Measurements from ENCODE around the gene B3GALT5. TPM values are rescaled to one million over a fixed set of nuclear protein-coding genes. Genes with fewer than 3 reads are reported as not detected.

Gene B3GALT5
- total RNA-seq, 2 donors from 2014 or later, result not detected

- DNase-seq, result no peak
- Mint-ChIP-seq H3K9me3 (no peaks in the 10 kb centered on the region), H3K4me1 (ENCODE audit: low read depth) (no peaks in the 10 kb centered on the region), H3K4me3 (no peak overlapping the region), H3K27me3 (ENCODE audit: low read depth) (peaks cover 43% of the 10 kb centered on the region), H3K36me3 (ENCODE audit: insufficient read depth in 2 of 2) (no peaks in the 10 kb centered on the region), H3K27ac (no peak overlapping the region)
- ATAC-seq (replicated peaks in 1 of 2), result no peak
Observed at GRCh38 chr21:39616211-39616772, 3.6 kb downstream of the B3GALT5 start.

- Mint-ChIP-seq H3K27ac (no peak overlapping the region), H3K4me1 (ENCODE audit: low read depth) (no peaks in the 10 kb centered on the region), H3K27me3 (ENCODE audit: low read depth) (peaks cover 21% of the 10 kb centered on the region), H3K36me3 (ENCODE audit: insufficient read depth in 2 of 2) (peaks cover 2 to 4% of the 10 kb centered on the region in 2 donors), H3K9me3 (peaks cover 6% of the 10 kb centered on the region in 2 donors), H3K4me3 (no peak overlapping the region)
- ATAC-seq (replicated peaks in 1 of 2), result no peak
- no peak for DNase-seq
Observed at GRCh38 chr21:39620856-39621255, 8.1 kb downstream of the B3GALT5 start.

DNA sequence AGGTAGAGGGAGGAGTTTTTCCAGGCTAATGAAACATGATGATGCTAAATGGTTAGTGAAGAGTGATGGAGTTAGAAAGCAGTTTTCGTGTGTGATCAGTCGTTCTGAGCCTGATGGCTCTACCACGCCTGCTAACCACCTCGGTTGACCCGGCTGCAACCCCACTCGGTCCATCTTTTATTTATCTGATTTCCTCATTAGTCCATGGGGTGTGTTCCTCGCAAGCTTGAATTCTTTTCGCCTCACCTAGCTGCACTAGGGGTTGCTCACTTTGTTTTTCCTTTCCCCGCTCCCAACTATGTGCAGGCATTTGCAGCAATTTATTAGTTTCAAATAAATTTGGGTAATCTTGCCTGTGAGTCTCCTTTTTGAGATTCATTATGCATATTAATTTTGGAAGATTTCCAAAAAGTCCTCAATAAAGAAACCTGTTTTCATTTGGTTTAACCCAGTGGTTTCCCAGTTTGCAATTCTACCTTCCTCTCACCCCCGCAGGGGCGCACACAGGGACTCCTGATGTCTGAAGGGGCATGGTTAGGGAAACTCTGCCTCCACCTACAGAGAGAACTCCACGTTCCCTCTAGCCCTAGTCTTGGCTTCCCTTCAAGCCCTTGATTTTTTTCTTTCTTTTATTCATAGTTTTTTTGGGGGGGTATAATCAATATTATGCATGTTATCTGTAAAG, 12.6 kb downstream of the B3GALT5 start:
- Mint-ChIP-seq H3K27ac (no peak overlapping the region), H3K36me3 (ENCODE audit: insufficient read depth in 2 of 2) (peaks cover 2 to 4% of the 10 kb centered on the region in 2 donors), H3K4me1 (ENCODE audit: low read depth) (no peaks in the 10 kb centered on the region), H3K4me3 (no peak overlapping the region), H3K9me3 (peaks cover 8% of the 10 kb centered on the region in 2 donors), H3K27me3 (ENCODE audit: low read depth) (peaks cover 15% of the 10 kb centered on the region)
- DNase-seq (no peak), ATAC-seq (replicated peaks in 1 of 2) (no peak)

DNA sequence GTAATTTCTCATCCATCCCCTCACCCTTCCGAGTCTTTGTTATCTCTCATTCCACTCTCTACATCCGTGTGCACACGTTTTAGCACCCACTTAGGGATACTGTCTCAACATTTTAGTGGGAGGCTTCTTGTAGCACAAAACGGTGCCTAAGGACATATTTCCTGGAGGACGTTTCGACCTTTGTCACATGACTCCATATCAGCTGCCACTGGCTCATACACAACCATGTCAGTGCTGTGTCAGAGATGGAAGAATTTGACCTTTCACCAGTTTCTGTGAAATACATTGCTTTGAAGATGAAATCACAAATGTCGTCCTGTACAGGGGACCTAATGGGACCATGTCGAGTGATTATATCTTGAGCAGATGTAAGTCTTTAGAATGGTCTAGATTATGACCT, 15.6 kb downstream of the B3GALT5 start:
- no peak overlapping the region for H3K4me3 Mint-ChIP-seq
- peaks cover 8% of the 10 kb centered on the region in 2 donors for H3K9me3 Mint-ChIP-seq
- peaks cover 2 to 4% of the 10 kb centered on the region in 2 donors for H3K36me3 Mint-ChIP-seq (ENCODE audit: insufficient read depth in 2 of 2)
- peaks cover 10% of the 10 kb centered on the region for H3K27me3 Mint-ChIP-seq (ENCODE audit: low read depth)
- no peak for ATAC-seq (replicated peaks in 1 of 2)
- H3K4me1 Mint-ChIP-seq (ENCODE audit: low read depth), result no peaks in the 10 kb centered on the region
- DNase-seq, result no peak
- no peak overlapping the region for H3K27ac Mint-ChIP-seq

DNA sequence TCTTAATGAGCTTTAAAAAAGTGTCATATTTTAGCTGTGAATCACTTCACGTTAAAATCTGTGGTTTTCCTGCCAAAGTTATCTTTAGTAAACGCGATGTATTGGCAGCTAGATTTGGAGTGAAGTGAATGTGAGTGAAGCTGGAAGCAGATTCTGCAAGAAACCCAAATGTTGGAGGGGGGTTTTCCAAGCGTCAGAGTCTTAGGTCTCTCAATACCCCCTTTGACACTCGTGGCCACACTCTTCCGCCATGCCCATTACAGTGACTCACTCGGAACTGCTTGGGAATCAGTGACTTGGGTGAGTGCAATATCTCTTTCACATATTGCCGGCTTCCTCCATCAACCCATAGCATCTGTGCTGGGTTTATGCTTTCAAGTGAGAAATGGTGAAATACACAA, 17.5 kb downstream of the B3GALT5 start:
- no peaks in the 10 kb centered on the region for H3K27me3 Mint-ChIP-seq (ENCODE audit: low read depth)
- peaks cover 1 to 2% of the 10 kb centered on the region in 2 donors for H3K9me3 Mint-ChIP-seq
- H3K4me1 Mint-ChIP-seq (ENCODE audit: low read depth), result no peaks in the 10 kb centered on the region
- no peaks in the 10 kb centered on the region for H3K36me3 Mint-ChIP-seq (ENCODE audit: insufficient read depth in 2 of 2)
- H3K4me3 Mint-ChIP-seq, result no peak overlapping the region
- H3K27ac Mint-ChIP-seq, result no peak overlapping the region
- DNase-seq, result no peak
- no peak for ATAC-seq (replicated peaks in 1 of 2)

- DNase-seq, result no peak
- H3K4me3 Mint-ChIP-seq, result no peak overlapping the region
- H3K27me3 Mint-ChIP-seq (ENCODE audit: low read depth), result no peaks in the 10 kb centered on the region
- H3K36me3 Mint-ChIP-seq (ENCODE audit: insufficient read depth in 2 of 2), result no peaks in the 10 kb centered on the region
- peaks cover 1 to 4% of the 10 kb centered on the region in 2 donors for H3K9me3 Mint-ChIP-seq
- ATAC-seq (replicated peaks in 1 of 2), result no peak
- no peak overlapping the region for H3K27ac Mint-ChIP-seq
- no peaks in the 10 kb centered on the region for H3K4me1 Mint-ChIP-seq (ENCODE audit: low read depth)
Observed at GRCh38 chr21:39630827-39631226, 18.1 kb downstream of the B3GALT5 start.

DNA sequence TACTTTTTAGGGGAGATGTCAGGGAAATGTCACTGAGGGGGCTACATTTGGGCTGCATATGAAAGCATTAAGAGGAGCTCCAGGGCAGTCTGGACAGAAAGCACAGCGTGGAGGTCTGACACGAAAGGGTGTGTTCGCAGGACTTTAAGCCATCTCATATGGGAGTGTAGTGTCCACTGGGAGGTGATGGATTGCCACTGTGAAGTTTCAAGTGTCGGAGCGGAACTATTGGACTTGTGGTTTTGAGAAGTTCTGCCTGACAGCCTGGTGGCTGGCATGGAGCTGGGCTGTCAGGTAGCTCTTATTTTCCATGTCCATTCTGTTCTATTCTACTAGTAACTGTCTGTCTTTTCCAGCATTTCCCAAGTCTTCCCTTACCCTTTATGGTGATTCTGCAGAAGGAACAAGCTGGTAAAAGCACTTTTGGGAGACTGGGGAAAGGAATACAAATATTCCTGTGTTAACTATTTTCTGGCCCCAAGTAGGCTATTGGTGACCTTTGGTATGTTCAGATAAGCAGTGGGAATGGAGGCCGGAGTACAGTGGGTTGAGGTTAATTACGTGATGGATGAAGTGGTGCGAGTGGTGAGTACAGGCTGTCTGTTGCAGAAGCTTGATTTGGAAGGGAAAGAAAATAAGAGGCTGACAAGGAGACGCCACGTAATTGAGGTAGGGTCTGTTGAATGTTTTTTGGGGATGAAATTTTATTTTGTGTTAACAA, 19.3 kb downstream of the B3GALT5 start:
- no peaks in the 10 kb centered on the region for H3K27me3 Mint-ChIP-seq (ENCODE audit: low read depth)
- no peak for DNase-seq
- no peak for ATAC-seq (replicated peaks in 1 of 2)
- peaks cover 0 to 2% of the 10 kb centered on the region in 2 donors for H3K9me3 Mint-ChIP-seq
- no peaks in the 10 kb centered on the region for H3K4me1 Mint-ChIP-seq (ENCODE audit: low read depth)
- H3K4me3 Mint-ChIP-seq, result no peak overlapping the region
- H3K36me3 Mint-ChIP-seq (ENCODE audit: insufficient read depth in 2 of 2), result no peaks in the 10 kb centered on the region
- no peak overlapping the region for H3K27ac Mint-ChIP-seq

DNA sequence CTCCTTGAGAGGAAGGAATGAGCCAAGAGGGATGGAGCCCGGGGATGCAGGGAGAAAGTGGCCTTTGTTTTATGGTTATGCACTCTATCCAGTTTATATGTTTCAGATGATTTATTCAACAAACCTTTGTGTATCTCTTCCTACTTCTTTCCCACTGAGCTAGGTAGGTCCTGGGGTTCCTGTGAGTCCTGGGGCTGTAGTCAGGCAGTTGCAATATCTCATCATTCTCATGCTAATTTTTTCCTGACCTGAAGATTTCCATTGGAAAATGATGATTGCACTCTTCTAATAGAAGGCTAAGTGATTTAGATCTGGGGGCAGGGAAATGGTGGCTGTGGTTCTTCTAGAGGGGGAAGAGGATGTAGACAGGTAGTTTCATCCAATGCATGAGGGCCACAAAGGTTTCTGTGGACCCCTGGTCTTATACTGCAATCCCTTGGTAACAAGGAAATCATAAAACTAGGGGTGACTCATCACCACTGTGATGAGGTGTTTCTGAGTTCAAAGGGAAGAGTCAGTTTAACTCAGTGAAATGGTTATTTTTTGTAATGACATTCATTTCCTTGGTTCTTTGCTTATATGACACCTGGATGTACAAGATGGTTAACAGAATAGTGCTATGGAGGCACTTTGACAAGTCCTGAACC, 20.2 kb downstream of the B3GALT5 start:
- no peak for DNase-seq
- peaks cover 0 to 2% of the 10 kb centered on the region in 2 donors for H3K9me3 Mint-ChIP-seq
- no peak overlapping the region for H3K27ac Mint-ChIP-seq
- no peak for ATAC-seq (replicated peaks in 1 of 2)
- H3K4me3 Mint-ChIP-seq, result no peak overlapping the region
- H3K4me1 Mint-ChIP-seq (ENCODE audit: low read depth), result no peaks in the 10 kb centered on the region
- H3K36me3 Mint-ChIP-seq (ENCODE audit: insufficient read depth in 2 of 2), result no peaks in the 10 kb centered on the region
- H3K27me3 Mint-ChIP-seq (ENCODE audit: low read depth), result no peaks in the 10 kb centered on the region

GRCh38 chr21:39633770-39634181, 21.0 kb downstream of the B3GALT5 start:
- ATAC-seq (replicated peaks in 1 of 2), result no peak
- no peaks in the 10 kb centered on the region for H3K36me3 Mint-ChIP-seq (ENCODE audit: insufficient read depth in 2 of 2)

DNA sequence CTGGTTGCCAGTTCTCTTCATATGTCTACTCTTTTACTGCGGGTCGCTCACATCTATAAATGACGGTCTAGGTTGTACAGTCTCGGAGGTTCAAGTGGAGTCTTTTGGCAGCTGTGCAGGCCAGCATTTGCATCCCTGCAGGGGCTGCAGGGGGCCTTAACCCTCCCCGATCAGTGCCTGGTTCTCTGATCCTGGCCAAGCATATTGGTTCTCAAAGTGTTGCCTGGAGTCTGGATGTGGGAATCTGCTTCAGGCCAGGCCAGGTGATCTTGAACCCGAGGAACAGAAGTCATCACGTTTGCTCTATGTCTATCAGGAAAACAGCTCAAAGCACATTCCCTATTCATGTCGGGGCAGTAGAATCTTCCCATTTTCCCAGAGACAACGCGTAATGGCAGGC, 21.8 kb downstream of the B3GALT5 start:
- ATAC-seq (replicated peaks in 1 of 2), result no peak
- Mint-ChIP-seq H3K36me3 (ENCODE audit: insufficient read depth in 2 of 2) (no peaks in the 10 kb centered on the region), H3K4me1 (ENCODE audit: low read depth) (no peaks in the 10 kb centered on the region), H3K27ac (no peak overlapping the region), H3K4me3 (no peak overlapping the region), H3K9me3 (peaks cover 0 to 2% of the 10 kb centered on the region in 2 donors), H3K27me3 (ENCODE audit: low read depth) (no peaks in the 10 kb centered on the region)
- no peak for DNase-seq

More at GRCh38 chr21:39633770-39634181, 21.0 kb downstream of the B3GALT5 start:
- H3K9me3 Mint-ChIP-seq, result peaks cover 0 to 2% of the 10 kb centered on the region in 2 donors
- no peak overlapping the region for H3K4me3 Mint-ChIP-seq
- no peak overlapping the region for H3K27ac Mint-ChIP-seq
- DNase-seq, result no peak
- H3K4me1 Mint-ChIP-seq (ENCODE audit: low read depth), result no peaks in the 10 kb centered on the region
- H3K27me3 Mint-ChIP-seq (ENCODE audit: low read depth), result no peaks in the 10 kb centered on the region

- no peaks in the 10 kb centered on the region for H3K27me3 Mint-ChIP-seq (ENCODE audit: low read depth)
- no peak overlapping the region for H3K4me3 Mint-ChIP-seq
- H3K36me3 Mint-ChIP-seq (ENCODE audit: insufficient read depth in 2 of 2), result no peaks in the 10 kb centered on the region
- no peak overlapping the region for H3K27ac Mint-ChIP-seq
- ATAC-seq (replicated peaks in 1 of 2), result no peak
- DNase-seq, result no peak
- no peaks in the 10 kb centered on the region for H3K4me1 Mint-ChIP-seq (ENCODE audit: low read depth)
- H3K9me3 Mint-ChIP-seq, result peaks cover 0 to 2% of the 10 kb centered on the region in 2 donors
Observed at GRCh38 chr21:39637197-39637970, 24.6 kb downstream of the B3GALT5 start.

DNA sequence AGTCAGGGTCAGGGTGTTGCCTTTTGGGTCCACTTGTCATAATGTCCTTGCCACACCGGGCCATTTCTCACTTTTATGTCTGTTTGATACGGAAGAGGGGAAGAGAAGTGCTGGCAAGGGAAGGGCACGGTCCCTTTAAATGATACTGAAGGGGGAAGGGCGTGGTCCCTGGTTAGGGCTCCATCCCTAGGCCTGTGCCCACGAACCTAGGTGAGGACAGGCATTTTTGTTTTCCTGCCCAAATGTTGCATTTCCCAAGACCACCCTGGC, 25.2 kb downstream of the B3GALT5 start:
- no peaks in the 10 kb centered on the region for H3K27me3 Mint-ChIP-seq (ENCODE audit: low read depth)
- H3K36me3 Mint-ChIP-seq (ENCODE audit: insufficient read depth in 2 of 2), result no peaks in the 10 kb centered on the region
- DNase-seq, result no peak
- no peaks in the 10 kb centered on the region for H3K4me1 Mint-ChIP-seq (ENCODE audit: low read depth)
- H3K9me3 Mint-ChIP-seq, result peaks cover 0 to 2% of the 10 kb centered on the region in 2 donors
- no peak overlapping the region for H3K27ac Mint-ChIP-seq
- no peak for ATAC-seq (replicated peaks in 1 of 2)
- no peak overlapping the region for H3K4me3 Mint-ChIP-seq

GRCh38 chr21:39638281-39638680, 25.5 kb downstream of the B3GALT5 start:
- Mint-ChIP-seq H3K4me3 (no peak overlapping the region), H3K4me1 (ENCODE audit: low read depth) (no peaks in the 10 kb centered on the region), H3K27me3 (ENCODE audit: low read depth) (no peaks in the 10 kb centered on the region), H3K9me3 (peaks cover 0 to 2% of the 10 kb centered on the region in 2 donors), H3K36me3 (ENCODE audit: insufficient read depth in 2 of 2) (no peaks in the 10 kb centered on the region), H3K27ac (no peak overlapping the region)
- DNase-seq, result no peak
- ATAC-seq (replicated peaks in 1 of 2), result no peak

All from activated T-cell treated with anti-CD3 and anti-CD28 coated beads, Interleukin-2, amount 50 U/mL, for 72 hours (primary cell).